ENCODE data around the gene CD46.

DNA sequence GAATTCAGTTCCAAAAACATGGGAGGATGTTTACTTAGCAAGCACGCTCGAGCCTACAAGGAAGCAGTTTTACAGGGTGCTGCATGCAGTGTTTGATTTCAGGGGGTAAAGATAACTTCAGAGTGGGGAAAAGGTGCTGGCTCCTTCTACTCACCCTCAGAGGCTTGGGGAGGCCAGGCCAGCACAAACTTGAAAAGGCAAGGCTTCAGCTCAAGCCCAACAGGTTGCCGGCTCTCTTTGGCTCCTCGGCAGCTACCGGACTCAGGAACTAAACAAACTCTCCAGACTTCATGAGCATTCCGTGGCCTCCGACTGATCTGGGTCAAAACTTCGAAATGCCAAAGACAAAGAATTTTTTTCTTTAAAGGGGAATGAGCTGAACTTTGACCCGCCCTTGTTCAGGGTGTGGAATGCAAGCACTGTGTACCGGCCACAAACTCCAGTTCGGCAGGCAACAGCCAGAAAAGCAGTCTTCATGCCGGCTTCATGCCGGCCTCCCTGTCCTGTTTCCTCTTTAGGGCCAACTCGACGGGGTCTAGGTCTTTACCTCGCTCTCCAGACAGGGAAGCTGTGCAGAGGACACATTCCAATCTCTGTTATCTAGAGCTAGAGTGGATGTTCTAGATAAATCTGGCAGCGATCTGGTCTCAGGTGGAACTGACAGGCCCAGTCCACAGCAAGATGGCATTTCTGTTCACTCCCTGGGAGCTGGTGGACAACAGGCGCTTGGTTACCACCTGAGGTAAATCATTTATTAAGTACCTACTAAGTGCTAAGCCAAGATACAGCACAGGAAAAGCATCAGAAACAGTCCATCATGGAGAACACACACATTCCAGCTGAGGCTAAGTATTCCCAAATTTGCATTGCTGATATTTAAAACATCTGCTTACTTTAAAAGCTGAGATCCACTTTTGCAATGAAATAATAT, 75.0 kb downstream of the CD46 start:
- no peak for TF ChIP-seq ELF4 (IDR thresholded peaks at IDR 0.05)
- no peak for TF ChIP-seq BHLHE40 (IDR thresholded peaks at IDR 0.05; ENCODE audit: borderline replicate concordance)
- TF ChIP-seq HDGF (IDR thresholded peaks at IDR 0.05; ENCODE audit: borderline replicate concordance) = no peak
- TF ChIP-seq ZNF384 (IDR thresholded peaks at IDR 0.05) = no peak
- TF ChIP-seq, protein P1, sequence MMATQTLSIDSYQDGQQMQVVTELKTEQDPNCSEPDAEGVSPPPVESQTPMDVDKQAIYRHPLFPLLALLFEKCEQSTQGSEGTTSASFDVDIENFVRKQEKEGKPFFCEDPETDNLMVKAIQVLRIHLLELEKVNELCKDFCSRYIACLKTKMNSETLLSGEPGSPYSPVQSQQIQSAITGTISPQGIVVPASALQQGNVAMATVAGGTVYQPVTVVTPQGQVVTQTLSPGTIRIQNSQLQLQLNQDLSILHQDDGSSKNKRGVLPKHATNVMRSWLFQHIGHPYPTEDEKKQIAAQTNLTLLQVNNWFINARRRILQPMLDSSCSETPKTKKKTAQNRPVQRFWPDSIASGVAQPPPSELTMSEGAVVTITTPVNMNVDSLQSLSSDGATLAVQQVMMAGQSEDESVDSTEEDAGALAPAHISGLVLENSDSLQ (IDR thresholded peaks at IDR 0.05) = no peak
- TF ChIP-seq SP1 (IDR thresholded peaks at IDR 0.05) = no peak
- TF ChIP-seq FOXM1 (IDR thresholded peaks at IDR 0.05; ENCODE audit: borderline replicate concordance) = no peak

Data from HEK293T (cell line).